Measurements from ENCODE around the gene LDB1.

The LDB1 gene

DNA sequence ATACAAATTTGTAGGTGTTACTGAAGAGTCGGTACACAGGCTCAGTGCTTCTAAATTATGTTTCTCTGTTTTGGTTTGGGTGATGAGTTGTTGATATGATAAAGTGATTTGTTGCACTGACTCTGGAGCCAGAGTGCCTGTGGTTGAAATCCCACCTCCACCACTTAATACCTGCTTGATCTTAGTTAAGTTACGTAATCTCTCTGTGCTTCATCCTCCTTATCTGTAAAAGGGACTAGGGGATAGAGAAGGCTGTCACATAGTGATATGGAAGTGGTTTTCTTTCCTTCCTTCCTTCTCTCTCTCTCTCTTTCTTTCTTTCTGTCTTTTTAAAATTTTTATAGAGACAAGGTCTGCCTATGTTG is 55.7 kb downstream of the LDB1 start:
- no peak for DNase-seq

DNA sequence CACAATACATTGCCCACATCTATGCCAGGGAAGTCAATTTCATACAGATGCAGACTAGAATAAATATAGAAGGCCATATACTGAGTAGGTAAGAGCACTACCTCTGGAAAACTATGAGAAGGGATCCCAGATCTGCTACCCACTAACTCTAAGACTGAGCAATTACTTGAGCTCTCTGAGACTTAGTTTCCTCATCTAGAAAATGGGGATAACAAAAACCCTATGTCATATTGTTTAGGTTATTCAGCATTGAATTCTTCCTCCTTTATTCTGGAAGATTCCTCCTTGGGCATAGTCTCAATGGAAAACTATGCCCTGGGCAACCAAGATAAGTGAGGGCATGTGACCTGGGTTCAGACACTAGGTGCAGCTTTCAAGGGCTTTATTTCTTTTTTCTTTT is 60.2 kb downstream of the LDB1 start:
- DNase-seq = no peak
